Effector memory CD4-positive, alpha-beta T cell (primary cell): ENCODE data around the gene SLC9A1.
A peak's percentile ranks its signal among the peaks of the same experiment; 100 is the strongest.
"Not testable (repeated sequence)": the region's sequence is repeated elsewhere in the genome, so short reads cannot be mapped to it uniquely, and the experiment has no call there.

ENCODE experiments used
- DNase-seq, 3 donors: peaks; one replicate each; pipeline ENCODE4 v3.0.0-alpha.2; 2020
- H3K27ac ChIP-seq: 2 replicates; pipeline ENCODE4 v1.7.0; 2013; ENCODE audit warnings: mild to moderate bottlenecking, low read length, moderate library complexity; ENCODE audit not compliant: insufficient read depth, poor library complexity, severe bottlenecking
- H3K27me3 ChIP-seq: replicated peaks from 2 replicates; pipeline ENCODE4 v1.7.0; 2013; ENCODE audit warnings: mild to moderate bottlenecking, low read length; ENCODE audit not compliant: insufficient read depth, control insufficient read depth, poor library complexity, severe bottlenecking
- H3K36me3 ChIP-seq: 2 replicates; pipeline ENCODE4 v1.7.0; 2013; ENCODE audit warnings: mild to moderate bottlenecking, low read length, moderate library complexity; ENCODE audit not compliant: control insufficient read depth, insufficient read depth
- H3K4me1 ChIP-seq: 2 replicates; pipeline ENCODE4 v1.7.0; 2013; ENCODE audit warnings: low read length, mild to moderate bottlenecking; ENCODE audit not compliant: control insufficient read depth, insufficient read depth, poor library complexity, severe bottlenecking
- H3K4me3 ChIP-seq: 2 replicates; pipeline ENCODE4 v1.7.0; 2013; ENCODE audit warnings: low read length, low read depth, mild to moderate bottlenecking; ENCODE audit not compliant: insufficient read depth, poor library complexity, severe bottlenecking
- H3K9me3 ChIP-seq: 2 replicates; pipeline ENCODE4 v1.7.0; 2013; ENCODE audit warnings: mild to moderate bottlenecking, low read length, moderate library complexity; ENCODE audit not compliant: control insufficient read depth

SLC9A1 gene

GRCh38 chr1:27172992-27173391 is 18.1 kb upstream of the SLC9A1 start:
- not testable (repeated sequence) for H3K27ac ChIP-seq, H3K36me3 ChIP-seq, H3K4me3 ChIP-seq, H3K27me3 ChIP-seq, H3K9me3 ChIP-seq, H3K4me1 ChIP-seq, DNase-seq

GRCh38 chr1:27166929-27167328 is 12.0 kb upstream of the SLC9A1 start:
- no peaks in the 10 kb centered on the region for H3K27me3 ChIP-seq
- no peaks in the 10 kb centered on the region for H3K4me1 ChIP-seq
- H3K27ac ChIP-seq, result no peak overlapping the region
- no peak for DNase-seq
- H3K9me3 ChIP-seq, result no peaks in the 10 kb centered on the region
- no peak overlapping the region for H3K4me3 ChIP-seq
- no peaks in the 10 kb centered on the region for H3K36me3 ChIP-seq

GRCh38 chr1:27166351-27166802 is 11.5 kb upstream of the SLC9A1 start:
- Histone ChIP-seq H3K4me1 (no peaks in the 10 kb centered on the region), H3K9me3 (no peaks in the 10 kb centered on the region), H3K4me3 (no peak overlapping the region), H3K27me3 (no peaks in the 10 kb centered on the region), H3K36me3 (no peaks in the 10 kb centered on the region), H3K27ac (no peak overlapping the region)
- DNase-seq, result no peak

- Histone ChIP-seq H3K27me3 (no peaks in the 10 kb centered on the region), H3K36me3 (no peaks in the 10 kb centered on the region), H3K4me3 (no peak overlapping the region), H3K27ac (no peak overlapping the region), H3K9me3 (no peaks in the 10 kb centered on the region), H3K4me1 (no peaks in the 10 kb centered on the region)
- DNase-seq, result no peak
These were observed 8.2 kb upstream of the SLC9A1 start for GRCh38 chr1:27163093-27163492.

- Histone ChIP-seq H3K27me3 (no peaks in the 10 kb centered on the region), H3K4me1 (no peaks in the 10 kb centered on the region), H3K27ac (no peak overlapping the region), H3K9me3 (no peaks in the 10 kb centered on the region), H3K4me3 (no peak overlapping the region), H3K36me3 (no peaks in the 10 kb centered on the region)
- no peak for DNase-seq
These were observed 7.2 kb upstream of the SLC9A1 start for GRCh38 chr1:27162090-27162489.

- H3K27ac ChIP-seq, result no peak overlapping the region
- no peaks in the 10 kb centered on the region for H3K36me3 ChIP-seq
- DNase-seq, result no peak
- H3K4me1 ChIP-seq, result no peaks in the 10 kb centered on the region
- H3K4me3 ChIP-seq, result no peak overlapping the region
- H3K9me3 ChIP-seq, result no peaks in the 10 kb centered on the region
- H3K27me3 ChIP-seq, result no peaks in the 10 kb centered on the region
These were observed 6.7 kb upstream of the SLC9A1 start for GRCh38 chr1:27161594-27161993.

- peaks cover 31% of the 10 kb centered on the region for H3K4me1 ChIP-seq
- H3K9me3 ChIP-seq, result no peaks in the 10 kb centered on the region
- H3K27me3 ChIP-seq, result no peaks in the 10 kb centered on the region
- H3K36me3 ChIP-seq, result no peaks in the 10 kb centered on the region
- no peak overlapping the region for H3K4me3 ChIP-seq
- no peak for DNase-seq
- no peak overlapping the region for H3K27ac ChIP-seq
These were observed 2.3 kb upstream of the SLC9A1 start for GRCh38 chr1:27157194-27157593.

GRCh38 chr1:27154469-27154990 is 395 bp downstream of the SLC9A1 start:
- peaks cover 34% of the 10 kb centered on the region for H3K4me1 ChIP-seq
- H3K27ac ChIP-seq, result peak overlapping the region; percentile 97
- peak overlapping the region; percentile 56 for H3K4me3 ChIP-seq
- H3K27me3 ChIP-seq, result no peaks in the 10 kb centered on the region
- H3K9me3 ChIP-seq, result no peaks in the 10 kb centered on the region
- DNase-seq, result no peak
- H3K36me3 ChIP-seq, result no peaks in the 10 kb centered on the region

GRCh38 chr1:27153927-27154358 is 982 bp downstream of the SLC9A1 start:
- Histone ChIP-seq H3K9me3 (no peaks in the 10 kb centered on the region), H3K36me3 (no peaks in the 10 kb centered on the region), H3K27me3 (no peaks in the 10 kb centered on the region), H3K4me3 (peak overlapping the region; percentile 56), H3K4me1 (peaks cover 34% of the 10 kb centered on the region), H3K27ac (no peak overlapping the region)
- no peak for DNase-seq

GRCh38 chr1:27153549-27153886 is 1.4 kb downstream of the SLC9A1 start:
- Histone ChIP-seq H3K9me3 (no peaks in the 10 kb centered on the region), H3K27ac (no peak overlapping the region), H3K4me3 (no peak overlapping the region), H3K27me3 (no peaks in the 10 kb centered on the region), H3K4me1 (peaks cover 34% of the 10 kb centered on the region), H3K36me3 (no peaks in the 10 kb centered on the region)
- no peak for DNase-seq
